ENCODE data around the gene LRP2BP. TPM values are rescaled to one million over a fixed set of nuclear protein-coding genes. Genes with fewer than 3 reads are reported as not detected.

LRP2BP gene
- total and polyA plus RNA-seq, 2 experiments from 2014 or later = 0.28 to 1.7 TPM

- Histone ChIP-seq H3K36me3 (ENCODE audit: insufficient read depth) (peaks cover 3% of the 10 kb centered on the region; the same call in 1 of the 2 replicates), H3K79me2 (replicated peaks; ENCODE audit: insufficient read depth) (no peaks in the 10 kb centered on the region)
- TF ChIP-seq REST (IDR thresholded peaks at IDR 0.05; ENCODE audit: unreplicated experiment) (no peak), ZNF331 (CRISPR knock-in tag; IDR thresholded peaks at IDR 0.05; ENCODE audit: low read depth) (no peak), JUNB (IDR thresholded peaks at IDR 0.05; ENCODE audit: unreplicated experiment) (no peak), NANOG (IDR thresholded peaks at IDR 0.05; ENCODE audit: borderline replicate concordance) (no peak), ZNF462 (CRISPR knock-in tag; IDR thresholded peaks at IDR 0.05) (no peak), ETS1 (IDR thresholded peaks at IDR 0.05) (no peak), POLR2AphosphoS5 (IDR thresholded peaks at IDR 0.05; ENCODE audit: low read depth) (no peak), EZH2 (IDR thresholded peaks at IDR 0.05; ENCODE audit: low read depth, unreplicated experiment) (no peak), CTCF (conservative IDR thresholded peaks at IDR 0.05; ENCODE audit: low read depth in 2 of 2) (no peak), EZH2phosphoT487 (IDR thresholded peaks at IDR 0.05; ENCODE audit: unreplicated experiment) (no peak), STAT1 (IDR thresholded peaks at IDR 0.05; ENCODE audit: unreplicated experiment) (no peak), CREB1 (CRISPR knock-in tag; IDR thresholded peaks at IDR 0.05; ENCODE audit: low read depth) (no peak), ZNF114 (CRISPR knock-in tag; IDR thresholded peaks at IDR 0.05) (no peak)
These were observed 48.6 kb downstream of the LRP2BP start for GRCh38 chr4:185346975-185347601.

More at GRCh38 chr4:185346975-185347601, 48.6 kb downstream of the LRP2BP start:
- no peaks in the 10 kb centered on the region for H4K20me1 ChIP-seq (replicated peaks; ENCODE audit: insufficient read depth)
- H3K4me3 ChIP-seq = no peak overlapping the region
- ATAC-seq (no peak), DNase-seq (ENCODE audit: low spot score) (no peak)
- no peak overlapping the region for H2AFZ ChIP-seq
- Mint-ChIP-seq H3K4me1 (peaks cover 27% of the 10 kb centered on the region), H3K36me3 (ENCODE audit: low read depth) (peaks cover 32% of the 10 kb centered on the region), H3K27ac (no peak overlapping the region), H3K9me3 (no peaks in the 10 kb centered on the region), H3K4me3 (no peak overlapping the region), H3K27me3 (ENCODE audit: insufficient read depth, low read depth, poor library complexity) (no peaks in the 10 kb centered on the region)
- no peak overlapping the region for H3K4me2 ChIP-seq
- no peak overlapping the region for H3K27ac ChIP-seq (ENCODE audit: low read depth)
- H3F3A ChIP-seq (replicated peaks; ENCODE audit: low read depth) = no peaks in the 10 kb centered on the region
- H3K4me1 ChIP-seq (ENCODE audit: insufficient read depth) = no peaks in the 10 kb centered on the region; the same call in 1 of the 2 replicates
- no peaks in the 10 kb centered on the region for H3K27me3 ChIP-seq (ENCODE audit: insufficient read depth)
- peaks cover 6% of the 10 kb centered on the region; the same call in 1 of the 2 replicates for H3K9me2 ChIP-seq (ENCODE audit: insufficient read depth)
